Mesenchymal stem cell (in vitro differentiated cells and primary cell): ENCODE data around the gene SNX27.

Experiments
- DNase-seq: peaks from one replicate; pipeline ENCODE4 v3.0.0-alpha.2; 2013
- H2AFZ ChIP-seq: one replicate; pipeline ENCODE4 v1.6.1; 2013; ENCODE audit warnings: low read depth, mild to moderate bottlenecking, control low read depth, inconsistent platforms, low read length, moderate library complexity
- H2AK5ac ChIP-seq: 2 replicates; pipeline ENCODE4 v1.6.1; 2013; ENCODE audit warnings: low read length, moderate library complexity, mild to moderate bottlenecking, inconsistent platforms; ENCODE audit not compliant: severe bottlenecking
- H2BK120ac ChIP-seq: one replicate; pipeline ENCODE4 v1.6.1; 2013; ENCODE audit warnings: low read depth, mild to moderate bottlenecking, inconsistent platforms, low read length, moderate library complexity
- H2BK12ac ChIP-seq, 2 experiments: one replicate each; pipeline ENCODE4 v1.6.1; 2013; ENCODE audit warnings: inconsistent platforms in 2 of 2, low read length in 2 of 2, mild to moderate bottlenecking in 2 of 2, moderate library complexity in 2 of 2, control low read depth in 1 of 2
- H2BK15ac ChIP-seq: one replicate; pipeline ENCODE4 v1.6.1; 2013; ENCODE audit warnings: mild to moderate bottlenecking, low read depth, inconsistent platforms; ENCODE audit not compliant: poor library complexity, severe bottlenecking
- H2BK5ac ChIP-seq: 2 replicates; pipeline ENCODE4 v1.6.1; 2013; ENCODE audit warnings: low read depth, mild to moderate bottlenecking, low read length, control low read depth, inconsistent platforms; ENCODE audit not compliant: poor library complexity, severe bottlenecking
- H3K14ac ChIP-seq, 2 experiments: one replicate each; pipeline ENCODE4 v1.6.1; 2013; ENCODE audit warnings: inconsistent platforms in 2 of 2, low read length in 2 of 2, control low read depth in 1 of 2, mild to moderate bottlenecking in 1 of 2, moderate library complexity in 1 of 2
- H3K18ac ChIP-seq, 2 experiments: one replicate each; pipeline ENCODE4 v1.6.1; 2013; ENCODE audit warnings: inconsistent platforms in 2 of 2, low read length in 2 of 2, control low read depth in 1 of 2, low read depth in 1 of 2, mild to moderate bottlenecking in 1 of 2
- H3K23ac ChIP-seq, 2 experiments: one replicate each; pipeline ENCODE4 v1.6.1; 2013; ENCODE audit warnings: inconsistent platforms in 2 of 2, low read length in 2 of 2, mild to moderate bottlenecking in 2 of 2, moderate library complexity in 2 of 2, control low read depth in 1 of 2
- H3K27ac ChIP-seq: 2 replicates; pipeline ENCODE4 v1.5.1; 2013; ENCODE audit warnings: mild to moderate bottlenecking, moderate library complexity, low read length, control low read depth, inconsistent platforms; ENCODE audit not compliant: poor library complexity, severe bottlenecking
- H3K27me3 ChIP-seq, 2 experiments: 2 replicates each; pipeline versions ENCODE4 v1.6.1 to v1.7.0; 2013; ENCODE audit warnings: low read length in 2 of 2, mild to moderate bottlenecking in 2 of 2, moderate library complexity in 2 of 2, control low read depth in 1 of 2, inconsistent platforms in 1 of 2; ENCODE audit not compliant: control insufficient read depth in 1 of 2, insufficient read depth in 1 of 2
- H3K36me3 ChIP-seq, 2 experiments: 2 replicates each; pipeline versions ENCODE4 v1.6.1 to v1.7.0; 2013; ENCODE audit warnings: low read length in 2 of 2, control low read depth in 1 of 2, inconsistent platforms in 1 of 2, low read depth in 1 of 2, mild to moderate bottlenecking in 1 of 2; ENCODE audit not compliant: insufficient read depth in 2 of 2, control insufficient read depth in 1 of 2
- H3K4ac ChIP-seq, 2 experiments: one replicate each; pipeline ENCODE4 v1.6.1; 2013; ENCODE audit warnings: inconsistent platforms in 2 of 2, low read length in 2 of 2, mild to moderate bottlenecking in 2 of 2, moderate library complexity in 2 of 2, control low read depth in 1 of 2, low read depth in 1 of 2
- H3K4me1 ChIP-seq: 2 replicates; pipeline ENCODE4 v1.6.1; 2013; ENCODE audit warnings: low read depth, low read length, control low read depth; ENCODE audit not compliant: control insufficient read depth, insufficient read depth
- H3K4me2 ChIP-seq: 2 replicates; pipeline ENCODE4 v1.6.1; 2013; ENCODE audit warnings: low read length, mild to moderate bottlenecking, inconsistent platforms; ENCODE audit not compliant: poor library complexity, severe bottlenecking
- H3K4me3 ChIP-seq, 2 experiments: 2 replicates each; pipeline versions ENCODE4 v1.5.1 to v1.7.0; 2013; ENCODE audit warnings: low read length in 2 of 2, mild to moderate bottlenecking in 2 of 2, control low read depth in 1 of 2, low read depth in 1 of 2; ENCODE audit not compliant: insufficient read depth in 1 of 2
- H3K79me1 ChIP-seq: replicated peaks from 2 replicates; pipeline ENCODE4 v1.6.1; 2013; ENCODE audit warnings: mild to moderate bottlenecking, control low read depth, low read length, inconsistent platforms; ENCODE audit not compliant: poor library complexity, severe bottlenecking
- H3K9ac ChIP-seq: 2 replicates; pipeline ENCODE4 v1.7.0; 2013; ENCODE audit warnings: mild to moderate bottlenecking, low read length, moderate library complexity
- H3K9me3 ChIP-seq: 2 replicates; pipeline ENCODE4 v1.7.0; 2013; ENCODE audit warnings: mild to moderate bottlenecking, low read length; ENCODE audit not compliant: control insufficient read depth
- H4K8ac ChIP-seq: one replicate; pipeline ENCODE4 v1.6.1; 2013; ENCODE audit warnings: inconsistent platforms, mild to moderate bottlenecking, low read length, moderate library complexity
- H4K91ac ChIP-seq: one replicate; pipeline ENCODE4 v1.6.1; 2013; ENCODE audit warnings: mild to moderate bottlenecking, low read length, inconsistent platforms
- WGBS: methylation state at CpG from one replicate; pipeline ENCODE4 v1.1.7; 2013; ENCODE audit warnings: mixed read lengths; 5-methylcytosine and 5-hydroxymethylcytosine counted together

SNX27 gene

GRCh38 chr1:151715726-151716404 lies 104.0 kb downstream of the SNX27 start:
- Histone ChIP-seq H3K27me3 (peaks cover 85% of the 10 kb centered on the region in 2 experiments), H3K14ac (no peak overlapping the region), H2BK12ac (no peak overlapping the region), H3K4me2 (no peak overlapping the region), H3K36me3 (no peaks in the 10 kb centered on the region), H4K91ac (no peak overlapping the region), H3K4me1 (peaks cover 9% of the 10 kb centered on the region), H3K23ac (no peak overlapping the region), H3K18ac (no peak overlapping the region), H3K79me1 (no peaks in the 10 kb centered on the region), H2AFZ (no peak overlapping the region), H3K27ac (no peak overlapping the region), H2AK5ac (no peak overlapping the region), H3K9me3 (no peaks in the 10 kb centered on the region), H3K4ac (no peak overlapping the region), H3K9ac (no peak overlapping the region), H3K4me3 (no peak overlapping the region), H4K8ac (no peak overlapping the region), H2BK5ac (no peak overlapping the region), H2BK120ac (no peak overlapping the region), H2BK15ac (peak overlapping the region; percentile 14)
- no peak for DNase-seq
- 45% methylated on average over 17 of the region's 17 CpGs for WGBS

GRCh38 chr1:151716405-151716762 lies 104.5 kb downstream of the SNX27 start:
- H3K9ac ChIP-seq: no peak overlapping the region
- no peak overlapping the region for H3K23ac ChIP-seq
- no peak overlapping the region for H2BK120ac ChIP-seq
- H3K9me3 ChIP-seq: no peaks in the 10 kb centered on the region
- peaks cover 11% of the 10 kb centered on the region for H3K4me1 ChIP-seq
- H2BK12ac ChIP-seq: no peak overlapping the region
- no peak overlapping the region for H2AK5ac ChIP-seq
- no peak overlapping the region for H3K4me2 ChIP-seq
- H3K4ac ChIP-seq: no peak overlapping the region
- peaks cover 80 to 83% of the 10 kb centered on the region in 2 experiments for H3K27me3 ChIP-seq
- H3K79me1 ChIP-seq: no peaks in the 10 kb centered on the region
- no peak for DNase-seq
- H2AFZ ChIP-seq: no peak overlapping the region
- H2BK5ac ChIP-seq: no peak overlapping the region
- H3K18ac ChIP-seq: no peak overlapping the region
- H4K8ac ChIP-seq: no peak overlapping the region
- WGBS: 8% methylated on average over 11 of the region's 11 CpGs
- no peak overlapping the region for H4K91ac ChIP-seq
- H3K27ac ChIP-seq: no peak overlapping the region
- H3K36me3 ChIP-seq: no peaks in the 10 kb centered on the region
- no peak overlapping the region for H3K4me3 ChIP-seq
- no peak overlapping the region for H2BK15ac ChIP-seq
- no peak overlapping the region for H3K14ac ChIP-seq

DNA sequence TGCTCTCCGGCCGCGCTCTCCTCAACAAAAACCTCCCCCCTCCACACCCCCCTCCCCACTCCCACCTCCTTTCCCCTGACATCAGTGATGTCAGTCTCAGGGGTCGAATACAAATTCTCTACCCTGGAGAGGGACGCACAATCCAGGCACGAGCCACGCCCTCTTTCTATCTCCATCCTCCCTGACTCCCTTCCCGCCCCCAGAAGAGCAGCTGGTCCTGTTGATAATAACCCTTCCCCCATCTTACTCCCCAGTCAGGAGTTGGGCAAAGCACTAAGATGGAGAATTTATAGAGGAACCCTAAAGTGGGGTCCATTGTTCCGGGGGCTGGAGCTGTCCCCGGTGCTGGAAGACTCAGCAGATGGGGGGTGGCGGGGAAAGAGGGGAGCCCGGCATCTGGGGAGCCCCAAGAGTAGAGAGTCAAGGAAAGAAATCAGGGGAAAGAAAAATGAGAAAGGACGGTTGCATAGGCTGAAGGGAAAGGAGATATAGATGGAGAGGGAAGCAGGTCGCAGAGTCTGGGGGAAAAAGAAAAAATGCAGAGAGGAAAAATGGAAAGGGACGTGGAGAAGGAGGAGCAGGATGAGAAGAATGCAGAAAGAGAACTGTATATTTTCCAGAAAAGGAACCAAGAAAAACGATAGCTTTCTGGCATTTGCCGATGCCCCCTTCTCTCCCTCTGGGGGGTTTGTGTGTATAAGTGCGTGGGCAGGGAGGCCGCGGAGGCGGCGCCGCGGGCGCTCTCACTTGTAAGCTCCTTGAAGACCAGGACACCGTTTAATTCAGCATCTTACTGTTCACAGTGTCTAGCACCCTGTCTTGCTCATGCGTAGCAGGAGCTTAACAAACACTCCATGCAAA lies 105.2 kb downstream of the SNX27 start, which contains the start of gene CELF3:
Gene CELF3 (minus strand): TSS at position 33 of the 861 bp plus-strand sequence. CDS start 783 bp downstream, outside the sequence.
- Histone ChIP-seq H3K9ac (no peak within 1 kb of the TSS), H2AK5ac (no peak within 1 kb of the TSS), H3K79me1 (no peaks in the 10 kb centered on the region), H3K4ac (no peak within 1 kb of the TSS), H4K8ac (no peak within 1 kb of the TSS), H3K4me2 (no peak within 1 kb of the TSS), H2BK120ac (no peak within 1 kb of the TSS), H3K36me3 (no peaks in the 10 kb centered on the region), H3K18ac (no peak within 1 kb of the TSS), H3K27me3 (peaks cover 79 to 83% of the 10 kb centered on the region in 2 experiments), H3K4me3 (no peak within 1 kb of the TSS), H2AFZ (no peak within 1 kb of the TSS), H3K9me3 (no peaks in the 10 kb centered on the region), H2BK15ac (peak within 1 kb of the TSS; percentile 14), H2BK12ac (no peak within 1 kb of the TSS), H3K4me1 (peaks cover 16% of the 10 kb centered on the region), H3K27ac (no peak within 1 kb of the TSS), H3K14ac (no peak within 1 kb of the TSS), H3K23ac (no peak within 1 kb of the TSS), H2BK5ac (no peak within 1 kb of the TSS), H4K91ac (no peak within 1 kb of the TSS)
- 7% methylated on average over 26 of the region's 27 CpGs for WGBS
- peak; percentile 19 for DNase-seq

GRCh38 chr1:151718011-151718431 lies 106.2 kb downstream of the SNX27 start:
- Histone ChIP-seq H3K79me1 (no peaks in the 10 kb centered on the region), H3K4me1 (peaks cover 15% of the 10 kb centered on the region), H3K18ac (no peak overlapping the region), H2AK5ac (no peak overlapping the region), H3K4me3 (no peak overlapping the region), H2BK15ac (no peak overlapping the region), H3K4me2 (no peak overlapping the region), H3K14ac (no peak overlapping the region), H2BK12ac (no peak overlapping the region), H3K4ac (no peak overlapping the region), H3K9ac (no peak overlapping the region), H2BK5ac (no peak overlapping the region), H3K36me3 (no peaks in the 10 kb centered on the region), H2AFZ (no peak overlapping the region), H3K9me3 (no peaks in the 10 kb centered on the region), H4K91ac (no peak overlapping the region), H3K27me3 (peaks cover 78 to 85% of the 10 kb centered on the region in 2 experiments), H2BK120ac (no peak overlapping the region), H3K23ac (no peak overlapping the region), H3K27ac (no peak overlapping the region), H4K8ac (no peak overlapping the region)
- no peak for DNase-seq
- 74% methylated on average over 2 of the region's 4 CpGs for WGBS
